H1 (cell line): Measurements from ENCODE around the gene C1QTNF1. TPM values are rescaled to one million over a fixed set of nuclear protein-coding genes. Genes with fewer than 3 reads are reported as not detected.

Experiments used
- CTCF ChIA-PET: fragments of 300-600 bp; sonication (Branson Sonifier 250); formaldehyde crosslinking; loops from one replicate; lab custom pipeline; 2021; ENCODE audit not compliant: partially characterized antibody; lab: Charles Lee
- POLR2A ChIA-PET: fragments of 300-600 bp; sonication (Branson Sonifier 250); formaldehyde crosslinking; loops from one replicate; lab custom pipeline; 2021; ENCODE audit warnings: inconsistent platforms; ENCODE audit not compliant: partially characterized antibody; lab: Charles Lee
- DNase-seq, 2 experiments: peaks; one replicate each; pipeline versions ENCODE4 v3.0.0 to v3.0.0-alpha.2; 2010 to 2022; ENCODE audit warnings: low spot score in 2 of 2, low read depth in 1 of 2, mixed read lengths in 1 of 2
- FAIRE-seq: peaks from 2 replicates; lab custom pipeline; 2011; peaks lifted over from hg19 to GRCh38; lab: Jason Lieb, UNC
- H2AFZ ChIP-seq: 2 replicates; pipeline ENCODE4 v1.8.1; 2012; ENCODE audit warnings: low read length, inconsistent platforms
- H2AK5ac ChIP-seq: 2 replicates; pipeline ENCODE4 v1.6.1; 2013; ENCODE audit warnings: low read depth, low read length
- H2BK120ac ChIP-seq: replicated peaks from 2 replicates; pipeline ENCODE3; 2013; ENCODE audit warnings: low read depth, low read length, inconsistent platforms
- H2BK12ac ChIP-seq: 2 replicates; pipeline ENCODE4 v1.6.1; 2013; ENCODE audit warnings: low read depth, low read length
- H2BK15ac ChIP-seq: 2 replicates; pipeline ENCODE4 v1.6.1; 2013; ENCODE audit warnings: low read length
- H2BK20ac ChIP-seq: 2 replicates; pipeline ENCODE4 v1.6.1; 2013; ENCODE audit warnings: low read length
- H2BK5ac ChIP-seq: 2 replicates; pipeline ENCODE4 v1.6.1; 2013; ENCODE audit warnings: low read depth, low read length
- H3K14ac ChIP-seq: 2 replicates; pipeline ENCODE4 v1.6.1; 2013; ENCODE audit warnings: inconsistent platforms; ENCODE audit not compliant: insufficient read length
- H3K18ac ChIP-seq: 2 replicates; pipeline ENCODE4 v1.6.1; 2013; ENCODE audit warnings: low read length; ENCODE audit errors: extremely low read depth
- H3K23ac ChIP-seq: 2 replicates; pipeline ENCODE4 v1.6.1; 2013; ENCODE audit warnings: inconsistent platforms; ENCODE audit not compliant: insufficient read length
- H3K23me2 ChIP-seq: 2 replicates; pipeline ENCODE4 v1.6.1; 2013; ENCODE audit warnings: low read depth, low read length
- H3K27ac ChIP-seq: 2 replicates; pipeline ENCODE4 v1.6.1; 2011; ENCODE audit warnings: low read depth, low read length, inconsistent platforms
- H3K27me3 ChIP-seq, 4 experiments: replicated peaks in 1 of 4; 1 replicate in 1 of 4; 2 replicates in 3 of 4; pipeline versions ENCODE4 v1.6.1 to v1.8.1; 2011 to 2013; ENCODE audit warnings: low read length in 3 of 4, mild to moderate bottlenecking in 3 of 4, inconsistent platforms in 2 of 4, mixed read lengths in 2 of 4, moderate library complexity in 1 of 4; ENCODE audit not compliant: control insufficient read depth in 3 of 4, insufficient read depth in 3 of 4; ENCODE audit errors: extremely low read depth in 1 of 4
- H3K36me3 ChIP-seq, 4 experiments: 2 replicates each; pipeline versions ENCODE4 v1.6.1 to v1.8.1; 2011 to 2013; ENCODE audit warnings: mild to moderate bottlenecking in 4 of 4, low read length in 3 of 4, moderate library complexity in 2 of 4, control low read depth in 1 of 4, inconsistent platforms in 1 of 4; ENCODE audit not compliant: insufficient read depth in 4 of 4, control insufficient read depth in 2 of 4
- H3K4ac ChIP-seq: replicated peaks from 2 replicates; pipeline ENCODE3; 2013; ENCODE audit warnings: low read length, low read depth, mixed read lengths, inconsistent platforms; ENCODE audit not compliant: insufficient read length
- H3K4me1 ChIP-seq, 4 experiments: replicated peaks in 1 of 4; 1 replicate in 1 of 4; 2 replicates in 3 of 4; pipeline versions ENCODE4 v1.6.1 to v1.8.1; 2011 to 2013; ENCODE audit warnings: low read length in 3 of 4, inconsistent platforms in 2 of 4, mixed read lengths in 1 of 4; ENCODE audit not compliant: insufficient read depth in 4 of 4, control insufficient read depth in 3 of 4
- H3K4me2 ChIP-seq, 2 experiments: 2 replicates each; pipeline versions ENCODE4 v1.6.1 to v1.8.1; 2011 to 2013; ENCODE audit warnings: low read depth in 2 of 2, low read length in 2 of 2, control low read depth in 1 of 2, inconsistent platforms in 1 of 2, mild to moderate bottlenecking in 1 of 2; ENCODE audit not compliant: insufficient read depth in 1 of 2
- H3K4me3 ChIP-seq, 4 experiments: fragments of 200-600, 300-600 bp in 1 of 4; sonication (generic), shearing (Covaris generic), sonication (Bioruptor Twin) in 1 of 4; 2 replicates each; pipeline versions ENCODE4 v1.5.1 to v1.8.1; 2011 to 2016; ENCODE audit warnings: low read length in 4 of 4, low read depth in 3 of 4, control low read depth in 2 of 4, inconsistent platforms in 2 of 4, mild to moderate bottlenecking in 2 of 4, mixed read lengths in 1 of 4, moderate library complexity in 1 of 4; ENCODE audit not compliant: insufficient read depth in 2 of 4; ENCODE audit errors: extremely low read depth in 1 of 4
- H3K56ac ChIP-seq: replicated peaks from 2 replicates; pipeline ENCODE3; 2013; ENCODE audit warnings: low read depth, mild to moderate bottlenecking, mixed read lengths, low read length, inconsistent platforms; ENCODE audit not compliant: insufficient read length
- H3K79me1 ChIP-seq: 2 replicates; pipeline ENCODE4 v1.6.1; 2013; ENCODE audit warnings: low read depth, low read length, control low read depth
- H3K79me2 ChIP-seq, 2 experiments: 2 replicates each; pipeline versions ENCODE4 v1.6.1 to v1.8.1; 2012 to 2013; ENCODE audit warnings: low read length in 2 of 2, mild to moderate bottlenecking in 2 of 2, inconsistent platforms in 1 of 2; ENCODE audit not compliant: insufficient read depth in 2 of 2, control insufficient read depth in 1 of 2
- H3K9ac ChIP-seq, 4 experiments: replicated peaks in 1 of 4; 1 replicate in 1 of 4; 2 replicates in 3 of 4; pipeline versions ENCODE4 v1.6.1 to v1.8.1; 2011 to 2013; ENCODE audit warnings: low read depth in 3 of 4, low read length in 3 of 4, control low read depth in 2 of 4, mild to moderate bottlenecking in 2 of 4, moderate library complexity in 2 of 4, inconsistent platforms in 1 of 4; ENCODE audit errors: extremely low read depth in 1 of 4
- H3K9me3 ChIP-seq, 2 experiments: 2 replicates each; pipeline versions ENCODE4 v1.6.1 to v1.8.1; 2012 to 2013; ENCODE audit warnings: mild to moderate bottlenecking in 2 of 2, moderate library complexity in 2 of 2, control low read depth in 1 of 2, inconsistent platforms in 1 of 2, low read depth in 1 of 2, low read length in 1 of 2, mixed read lengths in 1 of 2; ENCODE audit not compliant: insufficient read depth in 2 of 2
- H4K20me1 ChIP-seq, 2 experiments: replicated peaks in 1 of 2; 2 replicates each; pipeline versions ENCODE3 to v1.8.1; 2011 to 2013; ENCODE audit warnings: inconsistent platforms in 2 of 2, low read length in 2 of 2, mild to moderate bottlenecking in 1 of 2; ENCODE audit not compliant: insufficient read depth in 2 of 2, control insufficient read depth in 1 of 2
- H4K5ac ChIP-seq: 2 replicates; pipeline ENCODE4 v1.6.1; 2013; ENCODE audit warnings: low read length, low read depth, mixed read lengths, inconsistent platforms; ENCODE audit not compliant: insufficient read length
- H4K8ac ChIP-seq: 2 replicates; pipeline ENCODE4 v1.8.0; 2013; ENCODE audit warnings: mild to moderate bottlenecking, moderate library complexity, low read length, inconsistent platforms; ENCODE audit not compliant: insufficient read depth; ENCODE audit errors: extremely low read depth
- H4K91ac ChIP-seq: replicated peaks from 2 replicates; pipeline ENCODE3; 2013; ENCODE audit warnings: low read length, mixed read lengths, inconsistent platforms; ENCODE audit not compliant: insufficient read length
- ATF2 ChIP-seq: IDR thresholded peaks from 2 replicates; pipeline ENCODE4 v1.6.1; 2012; ENCODE audit warnings: low read length, inconsistent platforms
- BACH1 ChIP-seq: IDR thresholded peaks from 2 replicates; pipeline ENCODE4 v1.6.1; 2012; ENCODE audit warnings: low read length, improper control_type of control experiment
- BRCA1 ChIP-seq: IDR thresholded peaks from 2 replicates; pipeline ENCODE4 v1.6.1; 2012; ENCODE audit warnings: low read depth, low read length, improper control_type of control experiment
- CBX8 ChIP-seq: fragments of 300-800, 300-1000 bp; sonication (generic); IDR thresholded peaks from 2 replicates; pipeline ENCODE4 v1.7.1; 2016; ENCODE audit warnings: low read depth, low read length, borderline replicate concordance
- CREB1 ChIP-seq: IDR thresholded peaks from 2 replicates; pipeline ENCODE4 v1.6.1; 2012; ENCODE audit warnings: inconsistent platforms
- EGR1 ChIP-seq: IDR thresholded peaks from 2 replicates; pipeline ENCODE4 v1.6.1; 2011; ENCODE audit warnings: low read depth, low read length, borderline replicate concordance
- SAP30 ChIP-seq: fragments of 300-600 bp; sonication (generic); IDR thresholded peaks from 2 replicates; pipeline ENCODE4 v1.7.1; 2012; ENCODE audit warnings: low read length, moderate library complexity, mild to moderate bottlenecking, inconsistent platforms; ENCODE audit not compliant: insufficient read depth, insufficient replicate concordance
- SIRT6 ChIP-seq: IDR thresholded peaks from one replicate; pipeline ENCODE4 v1.7.1; 2012; ENCODE audit warnings: low read length, inconsistent platforms
- SP1 ChIP-seq: IDR thresholded peaks from 2 replicates; pipeline ENCODE4 v1.6.1; 2011; ENCODE audit warnings: low read depth, low read length
- USF2 ChIP-seq: IDR thresholded peaks from 2 replicates; pipeline ENCODE4 v1.6.1; 2011; ENCODE audit warnings: low read length, improper control_type of control experiment
- ZNF274 ChIP-seq: IDR thresholded peaks from 2 replicates; pipeline ENCODE4 v1.7.0; 2012; ENCODE audit warnings: low read length, borderline replicate concordance; ENCODE audit errors: extremely low read depth
- WGBS, 2 experiments: shearing (Covaris generic) in 1 of 2; methylation state at CpG; one replicate each; pipeline versions ENCODE4 v1.1.6 to v1.1.7; 2013 to 2015; ENCODE audit warnings: low lambda C conversion rate in 2 of 2, mixed read lengths in 2 of 2, inconsistent platforms in 1 of 2, low coverage in 1 of 2, missing lambda C conversion rate in 1 of 2; ENCODE audit not compliant: insufficient replicate concordance in 2 of 2, insufficient coverage in 1 of 2, insufficient read length in 1 of 2; ENCODE audit errors: extremely low coverage in 1 of 2, missing lambda C conversion rate in 1 of 2; 5-methylcytosine and 5-hydroxymethylcytosine counted together
- polyA plus RNA-seq, 7 experiments: library from polyadenylated mRNA; depleted of rRNA in 3 of 7; stranded (reverse) in 5 of 7; unstranded in 2 of 7; fragments of >200 nt in 5 of 7; fragments of 200-250 nt in 2 of 7; gene quantifications; 1 replicate in 5 of 7; 2 replicates in 1 of 7; 4 replicates in 1 of 7; pipeline versions ENCODE4 v1.2.1 to v1.2.3, GENCODE V29; 2011 to 2013; ENCODE audit warnings: missing spikeins in 2 of 7, mixed read lengths in 2 of 7
- total RNA-seq: library from RNA; stranded (reverse); fragmentation: NEBNext Ultra II Directional; extraction: Animal tissue kit (Norgen Biotek cat#: 25700); gene quantifications from 2 replicates; pipeline ENCODE4 v1.2.1, GENCODE V29; 2021

The C1QTNF1 gene
- total and polyA plus RNA-seq, 2 of the 8 experiments (the other 6 are each of a cell fraction or from before 2014, with no cell fraction given) = 1.5 to 2.5 TPM

GRCh38 chr17:79064026-79064425 lies 40.1 kb downstream of the C1QTNF1 start:
- H3K9ac ChIP-seq = no peak overlapping the region
- CTCF ChIA-PET = interaction anchor here (0.9 to 6.9 kb wide), 8 partner anchors 10 to 330 kb away, joined by 3 to 76 read pairs (median 8); partner anchors contain the start of gene ENGASE
- H4K5ac ChIP-seq = no peak overlapping the region
- H3K36me3 ChIP-seq = no peaks in the 10 kb centered on the region
- no peak overlapping the region for H2BK15ac ChIP-seq
- H2AK5ac ChIP-seq = no peak overlapping the region
- no peaks in the 10 kb centered on the region for H3K79me2 ChIP-seq
- no peak overlapping the region for H2BK120ac ChIP-seq
- H3K27me3 ChIP-seq = peaks cover 0 to 2% (median 0%) of the 10 kb centered on the region in 4 experiments; a peak in 1 of 7 replicates
- FAIRE-seq = no peak
- no peaks in the 10 kb centered on the region for H3K23me2 ChIP-seq
- no peak for DNase-seq
- POLR2A ChIA-PET = no interaction called here
- no peak overlapping the region for H3K18ac ChIP-seq
- H3K79me1 ChIP-seq = no peaks in the 10 kb centered on the region
- no peak overlapping the region for H2BK5ac ChIP-seq
- no peak overlapping the region for H3K14ac ChIP-seq
- H2BK20ac ChIP-seq = no peak overlapping the region
- no peak overlapping the region for H3K4me3 ChIP-seq
- 92% methylated on average over 4 of the region's 4 CpGs; no CpG with 5 or more reads in 1 of the 2 experiments for WGBS, 2 experiments
- no peaks in the 10 kb centered on the region for H4K20me1 ChIP-seq
- no peak overlapping the region for H4K8ac ChIP-seq
- H3K27ac ChIP-seq = no peak overlapping the region
- no peak overlapping the region for H3K23ac ChIP-seq
- no peak overlapping the region for H3K4me2 ChIP-seq
- no peak overlapping the region for H2BK12ac ChIP-seq
- no peaks in the 10 kb centered on the region for H3K9me3 ChIP-seq
- no peak overlapping the region for H4K91ac ChIP-seq
- H3K4ac ChIP-seq = no peak overlapping the region
- H3K56ac ChIP-seq = no peak overlapping the region
- H2AFZ ChIP-seq = no peak overlapping the region
- no peaks in the 10 kb centered on the region for H3K4me1 ChIP-seq
- TF ChIP-seq ATF2 (no peak), USF2 (no peak), ZNF274 (no peak), SAP30 (no peak), CBX8 (no peak), SIRT6 (no peak), EGR1 (no peak), BACH1 (no peak), CREB1 (no peak), SP1 (no peak), BRCA1 (no peak)
